ENCODE data around the gene GABRG3.

Gene GABRG3

GRCh38 chr15:27095886-27096624 is 125.1 kb downstream of the GABRG3 start:
- no peak for DNase-seq (ENCODE audit: low read depth, low spot score)

GRCh38 chr15:27097506-27097905 is 126.5 kb downstream of the GABRG3 start:
- no peak for DNase-seq (ENCODE audit: low read depth, low spot score)

- DNase-seq (ENCODE audit: low read depth, low spot score), result no peak
Measured at GRCh38 chr15:27101982-27102381, 131.0 kb downstream of the GABRG3 start.

- no peak for DNase-seq (ENCODE audit: low read depth, low spot score)
Measured at GRCh38 chr15:27111323-27111722, 140.3 kb downstream of the GABRG3 start.

- DNase-seq (ENCODE audit: low read depth, low spot score), result no peak
Measured at GRCh38 chr15:27114473-27114872, 143.5 kb downstream of the GABRG3 start.

GRCh38 chr15:27119695-27120266 is 148.8 kb downstream of the GABRG3 start:
- no peak for DNase-seq (ENCODE audit: low read depth, low spot score)

- DNase-seq (ENCODE audit: low read depth, low spot score), result no peak
Measured at GRCh38 chr15:27121672-27122071, 150.7 kb downstream of the GABRG3 start.

- DNase-seq (ENCODE audit: low read depth, low spot score), result no peak
Measured at GRCh38 chr15:27123291-27123690, 152.3 kb downstream of the GABRG3 start.

- DNase-seq (ENCODE audit: low read depth, low spot score), result no peak
Measured at GRCh38 chr15:27123808-27124207, 152.8 kb downstream of the GABRG3 start.

GRCh38 chr15:27124287-27124871 is 153.4 kb downstream of the GABRG3 start:
- DNase-seq (ENCODE audit: low read depth, low spot score), result no peak

- DNase-seq (ENCODE audit: low read depth, low spot score), result no peak
Measured at GRCh38 chr15:27125185-27125584, 154.2 kb downstream of the GABRG3 start.

- no peak for DNase-seq (ENCODE audit: low read depth, low spot score)
Measured at GRCh38 chr15:27126449-27126848, 155.5 kb downstream of the GABRG3 start.

GRCh38 chr15:27127815-27128570 is 157.0 kb downstream of the GABRG3 start:
- no peak for DNase-seq (ENCODE audit: low read depth, low spot score)

GRCh38 chr15:27133249-27133648 is 162.3 kb downstream of the GABRG3 start:
- no peak for DNase-seq (ENCODE audit: low read depth, low spot score)

GRCh38 chr15:27134481-27134880 is 163.5 kb downstream of the GABRG3 start:
- no peak for DNase-seq (ENCODE audit: low read depth, low spot score)

- no peak for DNase-seq (ENCODE audit: low read depth, low spot score)
Measured at GRCh38 chr15:27135151-27135550, 164.2 kb downstream of the GABRG3 start.

- DNase-seq (ENCODE audit: low read depth, low spot score), result no peak
Measured at GRCh38 chr15:27137127-27137526, 166.1 kb downstream of the GABRG3 start.

- DNase-seq (ENCODE audit: low read depth, low spot score), result no peak
Measured at GRCh38 chr15:27165590-27165989, 194.6 kb downstream of the GABRG3 start.

- no peak for DNase-seq (ENCODE audit: low read depth, low spot score)
Measured at GRCh38 chr15:27166917-27167316, 195.9 kb downstream of the GABRG3 start.

GRCh38 chr15:27167738-27168137 is 196.8 kb downstream of the GABRG3 start:
- no peak for DNase-seq (ENCODE audit: low read depth, low spot score)

GRCh38 chr15:27170851-27171250 is 199.9 kb downstream of the GABRG3 start:
- DNase-seq (ENCODE audit: low read depth, low spot score), result no peak

GRCh38 chr15:27172821-27173220 is 201.8 kb downstream of the GABRG3 start:
- DNase-seq (ENCODE audit: low read depth, low spot score), result no peak
